ENCODE data around the gene HINT2. TPM values are rescaled to one million over a fixed set of nuclear protein-coding genes. Genes with fewer than 3 reads are reported as not detected.
A peak's percentile ranks its signal among the peaks of the same experiment; 100 is the strongest.

Gene HINT2
- total RNA-seq, 1 donor from 2014 or later = 24.1 TPM

DNA sequence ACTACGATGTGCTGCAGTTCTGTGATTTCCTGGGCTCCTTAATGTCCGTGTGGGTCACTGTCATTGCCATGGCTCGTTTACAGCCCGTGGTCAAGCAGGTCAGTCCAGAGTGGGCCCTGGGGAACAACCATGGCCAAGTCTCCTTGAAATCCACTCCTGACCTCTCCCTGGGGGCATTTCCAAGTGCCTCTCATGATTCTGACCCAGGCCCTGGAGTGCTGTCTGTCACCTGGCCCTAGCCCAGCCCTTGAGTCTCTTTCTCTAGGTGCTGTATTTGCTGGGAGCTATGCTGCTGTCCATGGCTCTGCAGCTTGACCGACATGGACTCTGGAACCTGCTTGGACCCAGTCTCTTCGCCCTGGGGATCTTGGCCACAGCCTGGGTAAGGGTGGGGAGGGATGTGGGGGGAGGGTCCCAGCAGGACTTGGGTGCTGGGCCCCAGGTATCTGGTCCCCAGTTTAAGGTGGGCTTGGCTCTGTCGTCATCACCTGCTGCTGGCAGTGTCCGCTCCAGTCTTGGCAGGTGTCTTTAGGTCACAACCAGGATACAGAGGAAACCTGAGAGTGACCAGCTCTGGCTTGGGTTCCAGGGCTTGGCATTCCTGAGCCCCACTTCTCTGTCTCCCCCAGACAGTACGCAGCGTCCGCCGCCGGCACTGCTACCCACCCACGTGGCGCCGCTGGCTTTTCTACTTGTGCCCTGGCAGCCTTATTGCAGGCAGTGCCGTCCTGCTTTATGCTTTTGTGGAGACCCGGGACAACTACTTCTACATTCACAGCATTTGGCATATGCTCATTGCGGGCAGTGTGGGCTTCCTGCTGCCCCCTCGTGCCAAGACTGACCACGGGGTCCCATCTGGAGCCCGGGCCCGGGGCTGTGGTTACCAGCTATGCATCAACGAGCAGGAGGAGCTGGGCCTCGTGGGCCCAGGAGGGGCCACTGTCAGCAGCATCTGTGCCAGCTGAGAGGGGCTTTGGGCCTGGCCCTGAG is 38.3 kb upstream of the HINT2 start:
- no peaks in the 10 kb centered on the region for H3K27me3 ChIP-seq
- H3K4me3 ChIP-seq = no peak overlapping the region
- no peaks in the 10 kb centered on the region for H3K4me1 ChIP-seq
- TF ChIP-seq POLR2A (IDR thresholded peaks at IDR 0.05) (no peak), POLR2AphosphoS5 (IDR thresholded peaks at IDR 0.05; ENCODE audit: insufficient read depth in 1 of 2, low read depth in 1 of 2) (no peak)
- TF ChIP-seq, protein P1, sequence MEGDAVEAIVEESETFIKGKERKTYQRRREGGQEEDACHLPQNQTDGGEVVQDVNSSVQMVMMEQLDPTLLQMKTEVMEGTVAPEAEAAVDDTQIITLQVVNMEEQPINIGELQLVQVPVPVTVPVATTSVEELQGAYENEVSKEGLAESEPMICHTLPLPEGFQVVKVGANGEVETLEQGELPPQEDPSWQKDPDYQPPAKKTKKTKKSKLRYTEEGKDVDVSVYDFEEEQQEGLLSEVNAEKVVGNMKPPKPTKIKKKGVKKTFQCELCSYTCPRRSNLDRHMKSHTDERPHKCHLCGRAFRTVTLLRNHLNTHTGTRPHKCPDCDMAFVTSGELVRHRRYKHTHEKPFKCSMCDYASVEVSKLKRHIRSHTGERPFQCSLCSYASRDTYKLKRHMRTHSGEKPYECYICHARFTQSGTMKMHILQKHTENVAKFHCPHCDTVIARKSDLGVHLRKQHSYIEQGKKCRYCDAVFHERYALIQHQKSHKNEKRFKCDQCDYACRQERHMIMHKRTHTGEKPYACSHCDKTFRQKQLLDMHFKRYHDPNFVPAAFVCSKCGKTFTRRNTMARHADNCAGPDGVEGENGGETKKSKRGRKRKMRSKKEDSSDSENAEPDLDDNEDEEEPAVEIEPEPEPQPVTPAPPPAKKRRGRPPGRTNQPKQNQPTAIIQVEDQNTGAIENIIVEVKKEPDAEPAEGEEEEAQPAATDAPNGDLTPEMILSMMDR (IDR thresholded peaks at IDR 0.05) = no peak
- no peak overlapping the region for H3K27ac ChIP-seq
- no peaks in the 10 kb centered on the region for H3K36me3 ChIP-seq
- H3K9me3 ChIP-seq = no peaks in the 10 kb centered on the region
- DNase-seq (ENCODE audit: extremely low spot score in 2 of 2) = peak; percentile 83 to 92
- intact Hi-C loops (cut with DNase I) = no loop called here

GRCh38 chr9:35852267-35852815 is 37.5 kb upstream of the HINT2 start:
- Histone ChIP-seq H3K9me3 (no peaks in the 10 kb centered on the region), H3K27me3 (no peaks in the 10 kb centered on the region), H3K4me1 (no peaks in the 10 kb centered on the region), H3K36me3 (no peaks in the 10 kb centered on the region), H3K27ac (no peak overlapping the region), H3K4me3 (no peak overlapping the region)
- DNase-seq (ENCODE audit: extremely low spot score in 2 of 2) = peak; percentile 67 to 79
- TF ChIP-seq, protein P1 (IDR thresholded peaks at IDR 0.05) = no peak
- intact Hi-C loops (cut with DNase I) = no loop called here

- Histone ChIP-seq H3K4me3 (no peak overlapping the region), H3K27me3 (no peaks in the 10 kb centered on the region), H3K9me3 (no peaks in the 10 kb centered on the region), H3K36me3 (peaks cover 0 to 3% of the 10 kb centered on the region in 2 donors), H3K27ac (peak overlapping the region; percentile 12), H3K4me1 (peaks cover 30% of the 10 kb centered on the region)
- TF ChIP-seq, protein P1 (IDR thresholded peaks at IDR 0.05) = no peak
- TF ChIP-seq POLR2A (IDR thresholded peaks at IDR 0.05) (no peak), POLR2AphosphoS5 (IDR thresholded peaks at IDR 0.05; ENCODE audit: insufficient read depth in 1 of 2, low read depth in 1 of 2) (no peak)
- intact Hi-C loops (cut with DNase I) = loop anchor here (5.0 kb wide), 1 partner anchor 51 kb away; no protein-coding TSS in a partner anchor
- no peak for DNase-seq (ENCODE audit: extremely low spot score in 2 of 2)
Measured at GRCh38 chr9:35847792-35848572, 33.1 kb upstream of the HINT2 start.

DNA sequence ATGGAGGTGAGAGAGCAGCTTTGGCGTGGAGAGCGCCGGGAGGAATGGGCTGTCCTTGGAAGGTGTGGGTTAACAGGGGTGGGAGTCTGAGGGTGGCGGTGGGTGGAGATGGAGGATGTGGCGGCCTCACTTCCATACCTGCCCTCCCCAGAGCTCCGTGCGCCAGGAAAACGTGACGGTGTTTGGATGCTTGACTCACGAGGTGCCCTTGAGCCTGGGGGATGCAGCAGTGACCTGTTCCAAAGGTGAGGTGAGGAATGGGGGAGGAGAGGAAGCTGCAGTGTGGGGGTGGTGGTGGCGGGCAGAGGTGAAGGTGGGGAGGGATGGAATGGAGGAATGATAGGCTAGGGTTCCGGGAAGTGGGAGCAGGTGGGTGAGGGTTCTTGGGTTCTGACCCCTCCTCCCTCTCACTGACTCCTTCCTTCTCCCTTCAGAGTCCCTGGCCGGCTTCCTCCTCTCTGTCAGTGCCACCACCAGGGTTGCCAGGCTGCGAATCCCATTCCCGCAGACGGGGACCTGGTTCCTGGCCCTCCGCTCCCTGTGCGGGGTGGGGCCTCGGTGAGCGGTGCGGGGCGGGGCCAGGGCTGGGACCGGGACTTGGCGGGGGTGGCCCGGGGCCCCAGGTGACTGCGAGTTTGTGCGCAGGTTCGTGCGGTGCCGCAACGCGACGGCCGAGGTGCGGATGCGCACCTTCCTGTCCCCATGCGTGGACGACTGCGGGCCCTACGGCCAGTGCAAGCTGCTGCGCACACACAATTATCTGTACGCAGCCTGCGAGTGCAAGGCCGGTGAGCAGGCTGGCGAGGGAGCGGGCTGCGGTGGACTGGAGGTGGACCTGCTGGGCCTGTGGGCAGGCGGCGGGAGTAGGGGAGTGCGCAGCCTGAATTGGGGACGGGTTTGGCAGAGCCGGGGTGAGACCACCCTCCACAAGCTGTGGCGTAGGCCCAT is 31.3 kb upstream of the HINT2 start:
- H3K27me3 ChIP-seq = no peaks in the 10 kb centered on the region
- H3K4me3 ChIP-seq = no peak overlapping the region
- intact Hi-C loops (cut with DNase I) = loop anchor here (5.0 kb wide), 1 partner anchor 49 kb away; no protein-coding TSS in a partner anchor
- no peak for DNase-seq (ENCODE audit: extremely low spot score in 2 of 2)
- H3K4me1 ChIP-seq = peaks cover 30% of the 10 kb centered on the region
- peaks cover 0 to 3% of the 10 kb centered on the region in 2 donors for H3K36me3 ChIP-seq
- TF ChIP-seq, protein P1 (IDR thresholded peaks at IDR 0.05) = no peak
- no peak for TF ChIP-seq POLR2AphosphoS5 (IDR thresholded peaks at IDR 0.05; ENCODE audit: insufficient read depth in 1 of 2, low read depth in 1 of 2)
- TF ChIP-seq POLR2A (IDR thresholded peaks at IDR 0.05) = no peak
- no peaks in the 10 kb centered on the region for H3K9me3 ChIP-seq
- no peak overlapping the region for H3K27ac ChIP-seq
